ENCODE results near the gene TMEM108. TPM values are rescaled to one million over a fixed set of nuclear protein-coding genes. Genes with fewer than 3 reads are reported as not detected.

The TMEM108 gene
- total RNA-seq, 4 donors from 2014 or later: 0.54 to 2.9 (median 1.4) TPM

- DNase-seq (ENCODE audit: low spot score in 2 of 2): no peak
- H3K4me3 ChIP-seq (ENCODE audit: low read depth, poor library complexity, severe bottlenecking): no peak overlapping the region
- intact Hi-C loops (cut with DNase I; ENCODE audit: low total_unique reads): no loop called here
- TF ChIP-seq POLR2A (IDR thresholded peaks at IDR 0.05): no peak
- no peak for TF ChIP-seq CTCF (IDR thresholded peaks at IDR 0.05)
- WGBS, 2 donors: 70 to 71% methylated on average over 4 of the region's 4 CpGs
Measured at GRCh38 chr3:133295199-133295901, 257.2 kb downstream of the TMEM108 start.

DNA sequence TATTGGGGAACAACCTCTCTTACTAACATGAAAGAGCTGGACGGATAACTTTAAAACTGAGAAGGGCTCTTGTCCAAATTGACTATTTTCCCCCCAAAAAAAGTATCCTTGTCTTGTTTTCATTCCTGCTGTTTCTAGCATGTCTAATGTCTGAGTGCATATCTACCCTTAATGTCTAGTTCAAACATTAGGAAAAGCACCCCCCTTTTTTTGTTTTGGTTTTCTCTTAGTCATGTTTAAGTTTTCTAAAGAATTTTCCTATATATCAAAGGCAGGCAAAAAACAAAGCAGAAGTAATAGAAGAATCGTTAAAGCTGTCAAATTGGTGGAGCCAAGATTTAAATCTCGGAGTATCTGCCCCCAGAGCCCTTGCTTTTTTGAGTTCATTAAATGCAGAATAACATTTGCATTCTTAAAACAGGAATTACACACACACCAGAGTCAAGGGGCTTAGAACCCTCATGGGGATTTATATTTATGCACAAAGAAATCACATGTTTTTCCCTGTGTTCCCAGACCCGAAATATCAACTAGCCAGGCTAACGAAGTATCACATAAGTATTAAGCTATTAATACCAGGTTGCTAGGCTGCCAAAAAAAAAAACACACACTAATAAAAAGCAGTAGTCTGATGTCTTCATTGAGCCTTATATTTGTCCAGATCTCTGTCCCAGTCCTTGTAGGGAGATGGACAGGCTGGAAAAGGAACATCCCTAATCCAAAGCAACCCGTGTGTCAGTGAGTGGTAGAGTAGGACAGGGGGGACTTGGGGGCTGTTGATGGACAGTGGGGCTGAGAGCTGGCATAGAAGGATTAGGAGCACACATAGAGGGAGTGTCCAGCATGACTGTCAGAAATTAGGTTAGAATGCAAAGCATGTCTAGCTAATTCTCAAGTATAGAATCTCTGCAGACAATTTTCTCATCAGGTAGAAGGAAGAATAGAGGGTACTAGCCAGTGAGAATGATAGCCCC is 258.0 kb downstream of the TMEM108 start:
- no peak for DNase-seq (ENCODE audit: low spot score in 2 of 2)
- no peak for TF ChIP-seq CTCF (IDR thresholded peaks at IDR 0.05)
- TF ChIP-seq POLR2A (IDR thresholded peaks at IDR 0.05): no peak
- H3K4me3 ChIP-seq (ENCODE audit: low read depth, poor library complexity, severe bottlenecking): no peak overlapping the region
- intact Hi-C loops (cut with DNase I; ENCODE audit: low total_unique reads): no loop called here
- 52 to 60% methylated on average over 6 of the region's 6 CpGs for WGBS, 2 donors

GRCh38 chr3:133296981-133297380 is 258.8 kb downstream of the TMEM108 start:
- TF ChIP-seq POLR2A (IDR thresholded peaks at IDR 0.05) (no peak), CTCF (IDR thresholded peaks at IDR 0.05) (no peak)
- no peak overlapping the region for H3K4me3 ChIP-seq (ENCODE audit: low read depth, poor library complexity, severe bottlenecking)
- WGBS, 2 donors: 74 to 85% methylated on average over 5 of the region's 5 CpGs
- no peak for DNase-seq (ENCODE audit: low spot score in 2 of 2)
- intact Hi-C loops (cut with DNase I; ENCODE audit: low total_unique reads): no loop called here

DNA sequence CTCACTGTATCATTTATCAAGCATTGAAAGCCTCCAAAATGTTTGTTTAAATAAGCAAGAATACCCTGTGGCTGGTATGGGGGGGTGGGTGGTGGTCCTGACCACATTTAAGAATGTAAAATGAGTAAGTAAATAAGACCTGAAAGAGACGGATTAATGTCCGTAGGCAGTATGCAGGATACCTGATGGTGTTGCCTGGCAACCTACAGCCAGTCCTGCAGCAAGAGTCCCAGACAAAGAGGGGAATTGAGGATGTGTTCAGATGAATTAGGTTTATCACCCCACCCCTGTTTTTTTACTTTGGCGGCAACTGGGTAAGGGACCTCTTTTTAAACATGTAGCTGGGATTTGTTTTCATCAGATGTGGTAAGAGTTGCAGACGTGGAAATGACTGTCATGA is 261.9 kb downstream of the TMEM108 start:
- WGBS, 2 donors: 68 to 70% methylated on average over 4 of the region's 4 CpGs
- intact Hi-C loops (cut with DNase I; ENCODE audit: low total_unique reads): no loop called here
- no peak overlapping the region for H3K4me3 ChIP-seq (ENCODE audit: low read depth, poor library complexity, severe bottlenecking)
- TF ChIP-seq POLR2A (IDR thresholded peaks at IDR 0.05) (no peak), CTCF (IDR thresholded peaks at IDR 0.05) (no peak)
- no peak for DNase-seq (ENCODE audit: low spot score in 2 of 2)

DNA sequence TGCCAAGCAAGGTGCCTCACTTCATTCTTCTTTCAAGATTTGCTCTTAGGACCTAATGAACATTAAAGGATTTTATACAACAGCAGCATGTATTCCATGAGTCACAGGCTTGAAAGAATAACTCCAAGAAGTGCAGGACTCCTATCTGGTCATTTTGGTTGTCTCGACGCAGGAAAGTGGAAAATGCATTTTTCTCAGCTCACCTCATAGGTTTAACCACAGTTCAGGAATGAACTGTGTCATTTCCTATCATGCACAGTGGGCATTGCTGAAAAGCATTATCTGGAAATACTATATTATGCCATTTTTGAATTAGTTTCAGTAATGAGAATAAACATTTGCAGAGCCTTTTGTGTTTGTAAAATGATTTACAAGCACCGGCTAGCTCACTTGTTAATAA is 263.0 kb downstream of the TMEM108 start:
- intact Hi-C loops (cut with DNase I; ENCODE audit: low total_unique reads): no loop called here
- no peak for DNase-seq (ENCODE audit: low spot score in 2 of 2)
- H3K4me3 ChIP-seq (ENCODE audit: low read depth, poor library complexity, severe bottlenecking): no peak overlapping the region
- 60 to 78% methylated on average over 3 of the region's 3 CpGs for WGBS, 2 donors
- no peak for TF ChIP-seq CTCF (IDR thresholded peaks at IDR 0.05)
- no peak for TF ChIP-seq POLR2A (IDR thresholded peaks at IDR 0.05)

Measured in lower leg skin (tissue), 4 donors.